Stimulated activated CD4-positive, alpha-beta T cell treated with anti-CD3 and anti-CD28 coated beads, TNF-alpha, amount 100 ng/mL, for 4 hours (primary cell): ENCODE data around the gene DCBLD1.
"Not testable (repeated sequence)": the region's sequence is repeated elsewhere in the genome, so short reads cannot be mapped to it uniquely, and the experiment has no call there.

ENCODE experiments used
- DNase-seq, 3 experiments: peaks; one replicate each; pipeline ENCODE4 v3.0.0-alpha.2; 2020; ENCODE audit warnings: low read depth in 3 of 3

DCBLD1 gene

DNA sequence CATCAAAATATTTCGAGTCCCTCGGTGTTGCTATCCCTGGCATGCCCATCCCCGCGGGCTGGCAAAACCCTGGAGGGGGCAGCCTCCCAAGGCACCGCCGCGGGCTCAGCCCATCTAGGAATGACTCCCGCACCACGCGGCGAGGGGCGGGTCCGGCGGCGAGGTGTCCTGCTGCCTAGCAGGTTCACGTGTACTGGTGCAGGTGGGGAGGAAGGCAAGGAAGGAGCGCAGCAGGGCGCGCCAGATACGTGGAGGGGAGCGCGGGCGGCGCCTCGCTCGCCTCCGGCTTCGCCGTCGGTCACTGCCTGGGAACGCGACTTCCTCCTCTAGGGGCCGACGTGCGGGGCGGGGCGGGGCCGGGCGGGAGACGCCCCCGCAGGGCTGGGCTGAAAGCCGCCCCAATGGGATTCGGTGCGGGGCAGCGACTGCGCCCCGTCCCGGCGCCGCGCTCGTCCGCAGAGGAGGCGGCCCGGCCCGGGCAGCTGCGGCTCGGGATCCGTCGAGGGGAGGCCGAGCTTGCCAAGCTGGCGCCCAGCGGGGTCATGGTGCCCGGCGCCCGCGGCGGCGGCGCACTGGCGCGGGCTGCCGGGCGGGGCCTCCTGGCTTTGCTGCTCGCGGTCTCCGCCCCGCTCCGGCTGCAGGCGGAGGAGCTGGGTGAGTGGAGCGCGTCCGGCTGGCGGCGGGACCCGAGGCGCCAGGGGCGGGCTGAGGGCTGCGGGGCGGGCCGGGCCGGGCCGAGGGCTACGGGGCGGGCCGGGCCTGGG lies at the start of gene DCBLD1:
DCBLD1 (plus strand) TSS at position 435 of the 764 bp plus-strand sequence; CDS start at position 543, 108 bp downstream.
- peak in 2 of 3 experiments; percentile 11 to 36 for DNase-seq

DNA sequence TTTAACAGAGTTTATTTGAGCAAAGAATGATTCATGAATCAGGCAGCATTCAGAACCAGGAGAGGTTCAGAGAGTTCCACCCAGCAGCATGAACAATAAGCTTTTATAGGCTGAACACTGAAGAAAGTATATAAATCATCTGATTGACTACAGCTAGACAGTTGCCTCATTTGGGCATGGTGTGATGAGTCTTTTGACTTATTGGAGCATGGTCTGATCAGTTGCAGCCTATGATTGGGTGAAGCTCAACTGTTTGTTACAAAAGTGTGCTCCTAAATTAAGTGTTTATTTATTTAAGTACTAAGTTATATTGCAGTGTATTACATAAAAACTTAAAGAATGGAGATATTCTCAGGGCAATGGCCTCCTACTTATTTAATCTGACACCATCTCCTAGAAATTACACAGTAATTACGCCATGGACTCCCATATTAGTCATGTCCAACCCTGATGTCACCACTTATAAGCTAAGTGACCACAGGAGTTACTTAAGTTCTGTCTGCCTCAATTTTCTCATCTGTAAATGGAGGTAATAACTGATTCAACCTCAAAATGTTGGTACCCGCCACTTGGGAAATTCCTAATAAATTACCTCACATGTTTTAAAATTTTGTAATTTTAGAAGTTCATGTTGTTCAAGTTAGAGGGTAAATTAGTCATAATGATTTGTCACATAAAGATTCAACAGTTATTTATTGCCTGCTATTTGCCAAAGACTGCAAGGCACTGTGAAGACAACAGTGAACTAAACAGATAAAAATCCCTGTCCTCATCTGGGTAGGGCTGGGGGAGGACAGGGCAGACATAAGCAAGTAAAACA lies 41.6 kb upstream of the DCBLD1 start:
- no peak for DNase-seq

DNA sequence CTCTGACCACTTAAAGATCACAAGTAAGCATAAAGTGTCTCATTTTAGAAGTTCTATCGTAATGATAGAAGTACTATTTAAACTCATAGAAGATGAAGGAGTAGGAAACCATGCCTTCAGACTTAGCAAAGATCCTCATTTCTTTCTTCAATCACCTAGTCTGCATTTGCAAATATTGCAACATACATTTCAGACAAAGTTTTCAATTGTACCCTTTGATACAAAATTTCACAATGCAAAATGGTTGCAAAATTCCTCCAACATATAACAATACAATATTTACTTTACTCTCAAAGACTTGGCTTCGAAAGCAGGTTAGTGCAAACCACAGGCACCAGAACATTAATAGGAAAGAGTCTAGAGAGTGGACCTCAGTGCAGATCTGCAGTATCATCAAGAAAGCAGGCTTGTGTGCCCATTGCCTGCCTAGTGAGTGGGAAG lies 40.6 kb upstream of the DCBLD1 start:
- DNase-seq = no peak

DNA sequence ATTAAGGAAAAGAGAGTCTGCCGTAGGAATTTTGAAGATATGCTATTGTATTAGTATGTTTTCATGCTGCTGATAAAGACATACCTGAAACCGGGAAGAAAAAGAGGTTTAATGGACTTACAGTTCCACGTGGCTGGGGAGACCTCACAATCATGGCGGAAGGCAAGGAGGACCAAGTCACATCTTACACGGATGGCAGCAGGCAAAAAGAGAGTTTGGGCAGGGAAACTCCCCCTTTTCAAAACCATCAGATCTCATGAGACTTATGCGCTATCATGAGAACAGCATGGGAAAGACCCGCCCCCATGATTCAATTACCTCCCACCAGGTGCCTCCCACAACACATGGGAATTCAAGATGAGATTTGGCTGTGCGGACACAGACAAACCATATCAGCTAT lies 40.2 kb upstream of the DCBLD1 start:
- not testable (repeated sequence) for DNase-seq

DNA sequence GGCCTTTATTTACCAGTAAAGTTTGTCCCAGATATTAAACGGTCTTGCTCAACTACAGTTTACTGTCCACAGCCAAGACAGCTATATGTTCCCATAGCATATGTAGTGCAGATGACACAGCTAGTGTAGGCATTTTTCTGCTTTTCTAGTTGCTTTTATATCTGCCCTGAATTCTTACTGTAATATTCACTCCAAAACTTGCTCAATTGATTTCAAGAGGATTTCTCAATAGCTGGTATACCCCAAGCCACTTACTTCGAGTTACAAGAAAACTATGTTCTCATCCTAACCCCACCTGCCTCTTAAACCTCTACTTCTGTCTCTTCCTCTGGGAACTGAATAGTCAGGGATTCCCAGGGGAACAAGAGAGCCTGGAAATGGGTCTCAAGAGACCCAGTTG lies 37.9 kb upstream of the DCBLD1 start:
- no peak for DNase-seq

DNA sequence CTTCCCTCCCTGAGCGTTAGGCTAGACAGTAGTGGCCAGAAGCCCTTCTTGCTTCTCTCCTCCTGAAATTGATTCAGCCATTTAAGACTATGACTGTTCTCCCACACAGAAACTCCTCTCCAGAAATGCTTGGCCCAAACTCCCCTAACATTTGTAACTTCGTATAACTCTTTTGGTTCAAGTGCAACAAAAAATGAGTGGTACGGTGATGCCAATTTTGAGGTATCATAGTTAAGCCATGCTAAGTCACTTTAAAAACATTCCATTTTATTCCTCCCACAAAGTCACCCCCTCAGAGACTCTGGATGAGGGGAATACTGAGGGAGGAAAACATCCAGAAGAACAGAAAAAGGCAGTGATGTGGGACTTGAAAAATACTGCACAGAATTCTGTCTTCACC lies 35.6 kb upstream of the DCBLD1 start:
- DNase-seq = no peak

DNA sequence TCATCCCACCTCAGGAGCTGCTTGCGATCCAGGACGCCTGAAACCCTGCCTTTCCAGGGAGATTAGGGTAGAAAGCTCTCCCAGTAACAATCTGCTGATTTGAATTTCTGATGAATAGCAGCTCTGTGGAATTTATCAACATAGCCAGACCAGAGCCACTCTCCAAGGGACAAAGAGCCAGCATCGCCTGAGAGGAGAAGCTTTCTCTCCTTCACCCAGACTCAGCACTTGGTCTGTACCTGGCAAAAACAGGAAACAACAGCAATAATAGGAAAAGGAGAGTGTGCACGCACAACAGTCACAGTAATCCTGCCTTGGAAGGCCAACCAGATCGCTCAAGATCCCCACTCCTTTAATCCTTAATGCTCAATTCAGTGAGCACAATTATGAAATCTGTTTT lies 34.5 kb upstream of the DCBLD1 start:
- DNase-seq = no peak

DNA sequence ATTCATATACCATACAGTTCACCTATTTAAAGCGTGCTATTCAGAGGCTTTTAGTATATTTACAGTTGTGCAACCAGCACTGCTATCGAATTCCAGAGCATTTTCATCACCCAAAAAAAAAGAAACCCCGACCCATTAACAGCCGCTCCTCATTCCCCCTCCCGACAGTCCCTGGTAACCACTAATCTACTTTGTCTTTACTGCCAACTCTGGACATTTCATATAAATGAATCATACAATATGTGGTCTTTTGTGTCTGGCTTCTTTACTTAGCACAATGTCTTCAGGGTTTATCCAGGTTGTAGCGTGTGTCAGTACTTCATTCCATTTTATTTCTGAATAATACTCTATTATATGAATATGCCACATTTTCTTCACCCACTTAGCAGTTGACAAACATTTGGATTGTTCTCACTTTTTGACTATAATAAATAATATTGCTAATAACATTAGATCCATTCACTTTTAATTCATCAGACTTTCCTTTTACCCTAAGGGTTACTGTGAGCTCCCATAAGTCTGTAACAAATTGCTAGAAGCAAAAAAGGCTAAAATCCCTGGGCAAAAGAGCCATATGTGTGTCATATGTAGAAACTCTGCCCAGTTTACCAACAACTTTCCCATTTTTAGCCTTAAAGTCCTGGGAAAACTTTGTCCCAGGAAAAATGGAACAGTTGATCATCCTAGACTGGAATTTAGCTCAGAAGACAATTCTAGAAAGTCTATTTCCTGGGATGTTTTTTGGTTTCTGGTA lies 33.6 kb upstream of the DCBLD1 start:
- DNase-seq = no peak

DNA sequence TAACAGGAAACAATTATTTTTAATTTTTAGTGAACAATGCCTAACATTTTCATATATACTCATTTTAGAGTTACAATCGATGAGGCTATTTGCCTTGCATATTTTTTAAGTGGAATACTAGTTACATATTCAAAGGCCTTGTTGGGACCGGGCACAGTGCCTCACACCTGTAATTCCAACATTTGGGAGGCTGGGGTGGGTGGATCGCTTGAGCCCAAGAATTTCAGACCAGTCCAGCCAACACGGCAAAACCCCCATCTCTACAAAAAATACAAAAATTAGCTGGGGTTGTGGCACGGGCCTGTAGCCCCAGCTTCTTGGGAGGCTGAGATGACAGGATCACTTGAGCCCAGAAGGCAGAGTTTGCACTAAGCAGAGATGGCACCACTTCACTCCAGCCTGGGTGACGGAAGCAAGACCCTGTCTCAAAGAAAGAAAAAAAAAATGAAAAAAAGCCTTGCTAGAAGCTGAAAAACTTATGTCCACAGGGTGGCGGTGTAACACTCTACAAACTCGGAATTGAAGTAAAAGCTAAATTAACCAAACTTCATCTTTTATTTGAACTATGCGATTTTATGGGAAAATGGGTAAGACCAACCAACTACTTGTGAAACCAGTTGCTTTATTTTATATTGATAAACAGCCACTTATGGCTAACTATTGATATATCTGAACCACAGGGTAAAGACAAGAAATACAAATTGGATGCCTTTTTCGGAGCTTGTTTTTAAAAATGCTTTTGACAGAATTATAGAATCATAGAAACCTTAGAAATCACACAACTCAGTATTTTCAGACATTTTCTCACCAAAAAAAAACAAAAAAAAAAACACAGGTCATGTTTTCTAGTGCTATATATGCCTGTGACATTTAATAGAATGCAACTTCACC lies 32.7 kb upstream of the DCBLD1 start:
- DNase-seq = peak in 2 of 3 experiments; percentile 18 to 22

DNA sequence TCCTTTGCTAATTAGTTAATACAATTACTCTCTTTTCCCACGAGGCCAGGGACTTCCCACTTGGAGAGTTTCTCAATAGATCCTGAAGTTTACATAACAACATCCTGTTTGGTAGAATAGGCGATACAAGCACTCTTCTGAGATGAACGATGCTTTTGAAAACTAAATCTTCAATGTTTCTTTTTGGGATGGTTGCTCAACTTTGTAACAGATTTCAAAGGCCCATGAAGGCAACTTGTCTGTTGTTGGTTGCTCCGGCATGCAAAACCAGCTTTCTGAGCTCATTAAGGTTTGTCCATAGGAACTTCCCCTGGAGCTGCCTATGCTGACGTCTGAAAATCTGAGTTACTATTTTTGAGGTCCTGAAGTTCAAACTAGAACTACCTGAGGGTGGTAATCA lies 30.8 kb upstream of the DCBLD1 start:
- DNase-seq = no peak

DNA sequence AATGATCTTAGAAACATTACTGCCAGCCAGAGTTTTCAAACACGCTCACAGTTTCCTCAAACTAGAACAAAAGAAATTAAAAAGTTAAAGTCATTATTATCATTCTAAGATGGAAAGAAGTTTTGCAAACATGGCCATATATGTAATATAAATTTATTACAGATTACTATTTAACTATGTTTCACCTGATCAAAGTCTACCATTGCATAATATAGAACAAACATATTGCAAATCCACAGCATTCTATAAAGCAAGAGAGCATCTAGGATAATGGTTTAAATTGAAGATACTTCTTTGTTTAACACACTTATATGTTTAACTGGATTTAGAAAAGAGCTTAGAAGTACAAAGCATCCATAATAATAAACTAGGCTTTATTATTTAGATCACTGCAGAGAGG lies 26.2 kb upstream of the DCBLD1 start:
- no peak for DNase-seq

DNA sequence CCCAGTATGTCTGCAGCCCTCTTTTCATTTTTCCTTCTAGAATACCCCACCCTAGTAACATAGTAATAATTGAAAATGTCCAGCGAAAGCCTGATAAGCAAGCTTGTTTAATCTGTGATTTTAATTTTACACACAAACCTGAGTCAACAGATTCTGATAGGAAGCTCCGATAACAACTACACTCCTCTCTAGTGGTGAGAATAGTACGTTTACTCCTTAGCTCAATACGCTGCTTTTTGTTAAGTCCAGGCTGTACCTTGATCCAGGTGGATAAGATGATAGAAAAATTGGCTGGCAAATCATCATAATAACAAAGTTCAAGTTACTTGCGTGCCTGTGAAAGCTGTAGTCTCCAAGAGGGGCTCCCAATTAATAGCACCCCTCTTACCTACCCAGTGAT lies 25.5 kb upstream of the DCBLD1 start:
- DNase-seq = no peak

DNA sequence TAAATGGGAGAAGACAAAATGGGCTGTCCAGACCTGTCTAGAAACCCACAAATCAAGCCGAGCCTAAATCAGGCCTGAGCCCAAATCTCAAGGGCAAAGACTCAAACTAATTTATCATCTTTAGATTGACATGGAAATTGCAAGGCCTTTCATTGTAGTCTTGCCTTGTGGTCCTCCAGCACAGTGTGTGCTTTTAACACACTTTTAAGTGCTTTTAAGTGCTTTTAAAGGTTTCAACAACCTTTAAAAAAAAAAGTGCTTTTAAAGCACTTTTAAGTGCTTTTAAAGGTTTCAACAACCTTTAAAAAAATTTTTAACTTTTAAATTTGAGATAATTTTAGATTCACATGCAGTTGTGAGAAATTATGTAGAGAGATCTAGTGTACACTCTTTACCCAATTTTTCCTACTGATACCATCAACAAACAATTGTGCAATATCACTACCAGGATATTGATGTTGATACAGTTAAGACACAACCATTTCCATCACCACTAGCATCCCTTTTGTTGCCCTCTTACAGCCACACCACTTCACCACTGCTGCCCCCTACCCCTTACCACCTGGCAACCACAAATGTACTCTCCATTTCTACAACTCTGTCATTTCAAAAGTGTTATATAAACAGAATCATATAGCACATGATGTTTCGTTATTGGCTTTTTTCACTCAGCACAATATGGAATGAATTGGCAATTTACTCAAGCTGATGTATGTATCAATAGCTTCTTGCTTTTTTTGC lies 23.1 kb upstream of the DCBLD1 start:
- no peak for DNase-seq

DNA sequence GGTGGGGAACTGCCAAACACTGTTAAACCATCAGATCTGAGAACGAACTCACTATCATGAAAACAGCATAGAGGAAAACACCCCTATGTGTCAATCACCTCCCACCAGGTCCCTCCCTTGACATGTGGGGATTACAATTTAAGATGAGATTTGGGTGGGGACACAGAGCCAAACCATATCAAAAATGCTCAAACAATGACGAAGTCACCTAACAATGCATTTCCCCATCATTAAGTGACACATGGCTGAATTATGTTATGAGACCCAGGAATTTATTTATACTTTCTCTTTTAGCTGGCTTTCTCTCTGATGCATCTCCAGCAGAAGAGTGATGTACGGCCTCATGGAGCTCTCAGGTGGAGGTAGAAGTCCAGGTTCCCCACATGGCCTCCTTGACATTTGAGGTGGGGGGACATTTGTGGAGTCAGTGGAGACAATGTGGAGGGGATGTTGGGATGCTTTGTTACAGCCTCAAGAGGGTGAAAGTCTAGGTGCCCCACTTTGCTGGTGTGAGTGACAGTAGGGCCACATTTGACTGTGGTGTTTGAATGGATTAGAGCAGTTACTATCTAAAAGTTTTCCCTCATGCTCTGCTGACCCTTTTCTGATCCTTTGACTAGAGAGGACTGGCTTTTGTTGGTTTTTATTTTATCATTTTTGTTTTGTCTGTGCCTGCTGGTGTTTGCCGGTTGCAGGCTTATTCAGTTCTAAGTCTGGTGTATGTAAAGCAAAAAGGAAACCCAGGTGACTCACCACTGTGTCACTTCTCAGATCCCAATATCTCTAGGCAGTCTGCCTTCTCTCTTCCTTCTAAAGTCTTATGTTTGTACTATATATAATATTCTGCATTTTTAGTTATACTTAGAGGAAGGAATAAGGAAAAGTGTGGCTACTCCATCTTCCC lies 18.5 kb upstream of the DCBLD1 start:
- DNase-seq = no peak

DNA sequence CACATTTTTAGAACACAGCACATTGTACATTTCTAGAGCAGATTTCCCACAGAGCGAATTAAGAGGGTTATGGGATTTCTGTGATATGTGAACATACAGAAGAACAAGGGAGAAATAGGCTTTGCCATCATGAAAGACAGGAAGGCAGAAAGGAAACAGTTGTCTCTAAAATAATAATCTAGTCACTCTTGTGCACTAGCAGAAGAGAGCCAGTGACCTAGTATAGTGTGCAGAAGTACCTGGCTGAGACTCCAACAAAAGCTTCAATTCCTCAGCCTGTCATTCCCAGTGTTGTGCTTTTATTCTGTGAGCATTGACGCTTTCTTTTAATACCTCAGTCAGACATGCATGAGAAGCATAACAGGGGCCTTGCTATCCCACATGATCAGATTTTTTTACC lies 17.8 kb upstream of the DCBLD1 start:
- DNase-seq = no peak

DNA sequence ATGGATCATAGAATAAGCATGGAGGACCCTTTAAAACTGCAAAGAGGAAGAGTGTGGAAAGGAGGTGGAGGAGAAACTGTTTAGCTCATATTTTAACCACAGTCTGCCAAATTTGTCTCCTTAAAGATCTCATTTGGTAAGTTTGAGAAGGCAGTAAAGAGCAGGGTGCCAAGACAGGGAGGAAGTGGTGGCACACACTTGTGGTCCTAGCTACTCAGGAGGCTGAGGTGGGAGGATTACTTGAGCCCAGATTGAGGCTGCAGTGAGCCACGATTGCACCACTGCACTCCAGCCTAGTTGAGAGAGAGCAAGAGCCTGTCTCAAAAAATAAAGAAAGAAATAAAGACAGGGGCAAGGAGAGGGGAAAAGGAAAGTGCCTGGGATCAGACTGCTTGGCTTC lies 16.8 kb upstream of the DCBLD1 start:
- DNase-seq = no peak

DNA sequence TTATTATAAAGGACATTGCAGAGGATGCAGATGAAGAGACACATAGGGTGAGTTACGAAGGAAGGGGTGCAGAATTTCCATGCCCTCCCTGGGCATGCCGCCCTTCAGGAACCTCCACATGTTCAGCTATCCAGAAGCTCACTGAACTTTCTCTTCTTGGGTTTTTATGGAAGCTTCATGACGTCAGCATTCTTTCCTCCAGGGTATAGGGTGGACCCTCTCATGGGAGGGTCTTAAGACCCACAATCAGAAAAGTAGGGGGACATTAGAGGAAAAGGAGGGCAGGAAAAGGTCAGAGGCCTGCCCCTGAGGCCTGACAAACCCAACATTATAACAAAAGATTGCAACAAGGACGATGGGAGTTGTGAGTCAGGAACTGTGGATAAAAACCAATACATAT lies 14.6 kb upstream of the DCBLD1 start:
- DNase-seq = no peak

DNA sequence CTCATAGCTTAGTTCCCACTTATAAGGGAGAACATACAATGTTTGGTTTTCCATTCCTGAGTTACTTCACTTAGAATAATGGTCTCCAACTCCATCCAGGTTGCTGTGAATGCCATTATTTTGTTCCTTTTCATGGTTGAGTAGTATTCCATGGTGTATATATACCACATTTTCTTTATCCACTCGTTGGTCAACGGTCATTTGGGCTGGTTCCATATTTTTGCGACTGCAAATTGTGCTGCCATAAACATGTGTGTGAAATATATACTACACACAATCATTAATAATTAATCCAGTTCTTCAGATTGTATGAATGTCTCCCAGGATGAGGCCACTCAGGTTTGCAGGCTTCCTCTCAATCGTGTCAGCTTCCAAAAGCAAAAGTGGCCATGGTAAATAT lies 13.9 kb upstream of the DCBLD1 start:
- not testable (repeated sequence) for DNase-seq

DNA sequence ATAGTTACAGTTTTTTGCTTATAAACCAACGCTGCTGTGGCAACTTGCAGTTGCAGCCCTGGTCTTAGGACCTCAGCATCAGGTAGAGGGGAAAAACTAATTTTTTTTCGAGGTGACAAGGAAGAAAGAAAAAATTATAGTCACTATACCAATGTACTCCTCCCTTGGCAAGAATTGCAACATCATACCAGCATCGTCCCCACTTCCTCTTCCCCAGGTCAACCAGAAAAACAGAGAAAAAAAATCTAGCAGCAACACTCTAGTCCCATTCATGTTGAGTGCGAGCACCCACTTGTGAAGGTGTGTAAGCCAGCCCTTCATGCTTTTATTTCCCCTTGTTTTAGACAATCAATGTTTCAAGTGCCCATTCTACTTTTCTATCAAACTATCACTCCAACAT lies 13.1 kb upstream of the DCBLD1 start:
- no peak for DNase-seq

DNA sequence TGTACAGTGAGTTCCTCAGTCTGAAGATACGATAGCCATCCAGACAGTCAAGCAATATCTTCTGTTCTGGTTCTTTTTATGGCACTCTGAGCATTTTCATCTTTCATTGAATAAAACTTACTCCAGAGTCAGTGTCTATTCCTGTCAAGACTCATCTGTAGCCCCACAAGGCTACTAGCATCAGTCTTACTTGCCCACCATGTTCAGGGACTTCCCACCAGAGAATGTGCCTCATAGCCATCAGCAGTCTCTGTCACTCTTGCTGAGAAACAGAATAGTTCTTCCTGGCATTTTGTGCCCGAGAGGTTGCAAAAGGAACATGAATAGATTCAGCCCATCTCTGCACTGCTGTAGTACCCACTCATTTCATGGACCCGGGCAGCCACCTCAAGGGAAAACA lies 12.7 kb upstream of the DCBLD1 start:
- no peak for DNase-seq
